Stimulated activated naive CD4-positive, alpha-beta T cell treated with Interleukin-2 at 50 U/mL for 16 hours (primary cell): ENCODE results near the gene CDK14.
"Not testable (repeated sequence)": the region's sequence is repeated elsewhere in the genome, so short reads cannot be mapped to it uniquely, and the experiment has no call there.

Experiments used
- DNase-seq: peaks from one replicate; lab custom pipeline; 2025; lab: John Stamatoyannopoulos, UW

The CDK14 gene

DNA sequence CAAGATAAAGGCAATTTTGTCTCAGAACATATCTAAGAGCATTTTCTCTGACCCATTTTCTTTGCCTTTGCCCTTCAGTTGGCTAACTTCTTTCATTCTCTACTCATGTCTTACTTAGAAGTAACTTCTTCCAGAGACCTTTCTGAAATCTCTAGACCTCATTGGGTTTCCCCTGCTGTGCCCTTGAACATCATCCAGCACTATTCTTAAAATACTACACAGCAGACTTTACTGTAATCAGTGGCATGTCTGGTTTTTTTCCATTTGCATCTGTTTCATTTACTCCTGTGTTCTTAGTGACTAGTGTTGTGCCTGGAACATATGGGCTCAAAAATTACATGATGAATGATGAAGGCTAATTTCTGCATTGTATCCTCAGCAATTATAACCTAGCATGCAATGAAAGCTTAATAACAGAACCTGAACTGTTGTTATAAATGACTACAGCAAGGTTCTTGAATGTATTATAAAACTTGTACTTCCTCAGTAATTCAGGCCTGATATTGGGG, 301.9 kb downstream of the CDK14 start:
- no peak for DNase-seq

DNA sequence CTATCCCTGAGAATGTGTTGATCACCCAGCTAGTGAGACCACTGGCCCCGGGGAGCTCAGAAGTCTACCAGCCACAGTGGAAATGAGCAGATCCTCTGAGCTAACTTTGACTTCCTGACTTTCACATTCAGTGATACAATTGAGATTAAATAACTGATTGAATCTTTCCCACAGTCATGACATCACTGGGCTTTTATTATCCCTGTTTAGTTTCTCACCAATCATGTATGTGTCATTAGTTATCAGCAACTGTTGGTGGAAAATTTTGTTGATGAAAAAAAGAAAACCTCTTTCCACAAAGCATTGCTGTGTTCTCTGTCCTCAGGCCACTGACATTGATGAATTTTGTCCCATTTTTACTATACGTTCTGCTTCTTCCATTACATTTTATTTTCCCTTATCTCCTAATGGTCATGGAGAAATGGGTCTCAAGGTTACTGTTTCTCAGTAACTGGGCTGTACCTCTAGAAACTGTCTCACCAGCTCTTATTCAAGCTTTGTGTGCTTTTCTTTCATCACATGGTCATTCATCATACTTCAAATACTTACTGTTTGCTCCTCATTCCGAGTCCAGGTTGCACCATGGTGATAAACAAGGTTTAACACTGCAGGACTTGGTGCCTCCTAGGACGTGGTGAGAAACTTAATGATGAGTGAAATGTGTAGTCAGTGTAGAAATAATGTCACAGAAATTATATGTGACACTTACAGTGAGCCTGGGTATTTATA, 304.7 kb downstream of the CDK14 start:
- no peak for DNase-seq

DNA sequence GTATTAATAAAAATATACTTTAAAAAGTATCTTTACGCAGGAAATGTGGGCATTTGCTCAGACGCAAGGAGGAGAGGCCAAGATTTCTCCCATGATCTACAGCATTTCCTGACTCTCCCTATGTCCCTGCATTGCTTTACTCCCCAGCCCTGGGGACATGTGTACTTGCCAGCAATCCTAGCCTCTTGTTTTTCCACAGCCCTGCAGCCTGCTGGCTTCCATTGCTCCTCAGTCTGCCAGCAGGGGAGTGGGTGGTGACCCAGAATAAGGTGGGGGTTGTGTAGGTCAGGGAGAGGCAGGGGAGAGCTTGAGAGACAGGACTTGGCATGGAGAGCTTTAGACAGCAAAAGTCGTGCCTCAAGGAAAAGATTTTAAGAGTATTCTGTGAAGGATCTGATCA, 307.7 kb downstream of the CDK14 start:
- DNase-seq = no peak

DNA sequence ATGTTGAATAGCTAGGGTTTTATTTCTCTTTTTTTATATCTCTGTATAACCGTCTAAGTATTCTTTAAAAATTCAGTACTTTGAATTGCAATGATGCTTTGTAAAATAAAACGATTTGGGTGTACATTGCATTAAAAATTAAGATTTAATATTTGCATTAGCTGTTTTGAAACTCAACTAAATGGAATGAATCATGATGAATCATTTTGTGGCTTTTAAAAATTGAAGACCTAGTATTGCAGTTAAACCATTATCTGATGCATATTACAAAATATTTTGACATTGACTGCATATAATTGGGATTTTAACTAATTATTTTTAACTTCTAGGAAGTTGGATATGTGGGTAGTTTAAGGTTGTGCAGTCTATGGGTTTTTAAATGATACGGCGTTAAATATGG, 314.0 kb downstream of the CDK14 start:
- no peak for DNase-seq

DNA sequence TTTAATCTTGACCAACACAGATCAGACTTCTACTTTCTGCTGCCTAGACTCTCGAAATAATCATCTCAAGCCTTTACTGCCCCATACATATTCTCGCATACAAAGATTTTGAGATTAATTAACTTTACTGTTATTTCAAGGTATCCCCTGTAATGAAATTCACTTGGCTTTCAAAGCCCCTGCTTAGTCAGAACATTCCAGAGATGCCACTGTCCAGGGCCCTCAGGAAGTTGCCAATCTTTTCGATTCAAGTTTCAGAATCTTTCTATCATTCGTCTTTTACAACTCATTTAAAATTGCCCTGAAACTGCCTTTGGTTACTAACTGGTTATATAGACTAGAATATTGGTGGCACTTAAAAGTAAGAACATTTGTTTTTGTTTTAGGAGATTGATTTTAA, 320.2 kb downstream of the CDK14 start:
- no peak for DNase-seq

DNA sequence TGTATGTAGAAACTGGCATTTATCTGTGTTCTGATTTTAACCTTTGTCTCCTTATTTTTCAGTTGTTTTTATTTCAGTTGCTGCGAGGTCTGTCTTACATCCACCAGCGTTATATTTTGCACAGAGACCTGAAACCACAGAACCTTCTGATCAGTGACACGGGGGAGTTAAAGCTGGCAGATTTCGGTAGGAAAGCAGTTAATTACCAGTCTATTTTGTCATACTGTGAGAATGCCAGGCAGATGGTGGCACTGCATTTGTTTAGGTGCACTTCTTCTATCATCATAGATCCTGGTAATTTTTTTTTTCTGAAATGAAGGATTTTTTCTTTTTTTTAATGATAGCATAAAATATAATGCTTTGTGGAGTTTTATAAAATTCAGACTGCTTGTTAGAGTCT, 321.4 kb downstream of the CDK14 start:
- DNase-seq = no peak

DNA sequence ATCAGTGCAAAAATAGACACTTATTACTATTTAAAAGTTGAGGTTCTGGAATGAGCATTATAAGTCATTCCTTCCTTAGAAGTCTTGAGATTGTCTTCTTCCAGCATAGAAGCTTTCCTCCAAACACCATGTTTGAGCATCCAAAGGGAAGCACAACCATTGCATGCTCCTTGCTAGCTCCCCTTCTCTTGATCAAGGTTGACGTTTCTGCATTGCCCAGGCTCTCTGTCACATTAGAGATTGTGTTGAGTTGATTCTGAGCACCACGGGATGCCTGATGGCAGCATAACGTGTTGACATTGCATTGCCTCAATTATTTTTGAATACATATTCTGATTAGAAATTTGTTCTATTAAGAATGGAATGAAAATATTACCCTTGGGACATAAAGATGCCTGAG, 322.2 kb downstream of the CDK14 start:
- no peak for DNase-seq

DNA sequence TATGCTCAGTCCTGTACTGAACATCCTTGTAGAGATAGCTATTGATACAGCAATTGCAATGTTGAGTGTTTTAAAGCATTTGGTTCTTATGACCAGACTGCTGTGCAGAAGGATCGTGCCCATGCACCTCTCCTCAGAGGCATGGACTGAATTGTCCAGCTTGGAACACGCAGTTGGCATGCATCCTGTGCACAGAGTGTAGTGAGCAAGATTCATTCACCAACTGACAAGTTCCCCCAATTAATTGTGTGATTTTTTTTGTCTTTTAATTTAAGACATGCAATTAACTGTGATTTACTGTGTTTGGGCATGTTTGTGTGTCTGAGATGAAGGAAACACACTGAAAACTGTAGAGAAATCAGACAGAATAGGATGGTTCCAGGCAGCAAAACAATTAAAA, 323.7 kb downstream of the CDK14 start:
- no peak for DNase-seq

DNA sequence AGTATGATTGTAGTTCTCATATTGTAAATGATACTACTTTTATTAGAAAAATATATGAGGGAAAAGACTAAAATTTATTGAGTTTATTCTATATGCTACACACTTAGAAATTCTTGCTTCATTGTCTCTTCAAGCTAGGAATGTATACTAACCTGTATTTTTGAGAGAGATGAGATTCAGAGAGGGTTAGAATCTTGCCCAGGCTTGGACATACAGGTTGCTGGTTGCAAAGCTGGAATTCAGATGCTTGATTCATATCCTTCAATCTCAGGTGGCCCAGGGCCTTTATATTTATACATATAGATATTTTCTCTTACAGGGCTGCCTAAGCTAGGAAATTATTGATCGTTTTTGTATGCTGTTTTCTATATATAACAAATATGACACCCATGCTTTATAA, 324.2 kb downstream of the CDK14 start:
- no peak for DNase-seq

DNA sequence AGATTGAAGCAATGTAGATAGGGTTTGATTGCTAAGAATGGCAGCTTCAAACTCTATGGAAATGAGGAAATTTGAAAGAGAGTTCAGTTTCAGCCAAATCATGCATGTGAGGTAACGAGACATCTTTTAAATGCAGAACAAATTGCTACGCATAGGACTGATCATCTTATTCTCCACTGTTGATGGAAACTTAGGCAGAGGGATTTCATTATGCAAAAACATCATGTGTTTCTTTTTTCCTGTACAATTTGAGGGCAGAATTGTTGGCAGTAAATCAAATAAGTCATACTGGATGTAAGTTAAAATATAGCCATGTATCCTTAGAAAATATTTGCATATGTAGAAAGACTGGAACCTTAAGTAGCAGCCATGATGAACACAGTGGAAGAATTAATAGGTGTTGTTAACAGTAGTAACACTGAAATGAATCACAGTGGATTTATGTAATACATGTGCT, 327.4 kb downstream of the CDK14 start:
- DNase-seq = no peak

DNA sequence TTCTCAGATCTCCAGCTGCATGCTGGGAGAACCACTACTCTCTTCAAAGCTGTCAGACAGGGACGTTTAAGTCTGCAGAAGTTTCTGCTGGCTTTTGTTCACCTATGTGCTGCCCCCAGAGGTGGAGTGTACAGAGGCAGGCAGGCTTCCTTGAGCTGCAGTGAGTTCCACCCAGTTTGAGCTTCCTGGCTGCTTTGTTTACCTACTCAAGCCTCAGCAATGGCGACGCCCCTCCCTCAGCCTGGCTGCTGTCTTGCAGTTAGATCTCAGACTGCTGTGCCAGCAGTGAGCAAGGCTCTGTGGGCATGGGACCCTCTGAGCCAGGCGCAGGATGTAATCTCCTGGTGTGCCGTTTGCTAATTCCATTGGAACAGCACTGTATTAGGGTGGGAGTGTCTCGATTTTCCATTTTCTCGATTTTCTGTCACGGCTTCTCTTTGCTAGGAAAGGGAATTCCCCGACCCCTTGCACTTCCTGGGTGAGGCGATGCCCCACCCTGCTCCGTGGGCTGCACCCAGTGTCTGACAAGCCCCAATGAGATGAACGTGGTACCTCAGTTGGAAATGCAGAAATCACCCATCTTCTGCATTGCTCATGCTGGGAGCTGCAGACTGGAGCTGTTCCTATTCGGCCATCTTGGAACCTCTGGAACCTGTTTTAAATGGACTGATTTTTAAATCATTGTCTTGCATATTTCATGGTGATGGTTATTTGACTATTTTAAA, 332.7 kb downstream of the CDK14 start:
- not testable (repeated sequence) for DNase-seq

DNA sequence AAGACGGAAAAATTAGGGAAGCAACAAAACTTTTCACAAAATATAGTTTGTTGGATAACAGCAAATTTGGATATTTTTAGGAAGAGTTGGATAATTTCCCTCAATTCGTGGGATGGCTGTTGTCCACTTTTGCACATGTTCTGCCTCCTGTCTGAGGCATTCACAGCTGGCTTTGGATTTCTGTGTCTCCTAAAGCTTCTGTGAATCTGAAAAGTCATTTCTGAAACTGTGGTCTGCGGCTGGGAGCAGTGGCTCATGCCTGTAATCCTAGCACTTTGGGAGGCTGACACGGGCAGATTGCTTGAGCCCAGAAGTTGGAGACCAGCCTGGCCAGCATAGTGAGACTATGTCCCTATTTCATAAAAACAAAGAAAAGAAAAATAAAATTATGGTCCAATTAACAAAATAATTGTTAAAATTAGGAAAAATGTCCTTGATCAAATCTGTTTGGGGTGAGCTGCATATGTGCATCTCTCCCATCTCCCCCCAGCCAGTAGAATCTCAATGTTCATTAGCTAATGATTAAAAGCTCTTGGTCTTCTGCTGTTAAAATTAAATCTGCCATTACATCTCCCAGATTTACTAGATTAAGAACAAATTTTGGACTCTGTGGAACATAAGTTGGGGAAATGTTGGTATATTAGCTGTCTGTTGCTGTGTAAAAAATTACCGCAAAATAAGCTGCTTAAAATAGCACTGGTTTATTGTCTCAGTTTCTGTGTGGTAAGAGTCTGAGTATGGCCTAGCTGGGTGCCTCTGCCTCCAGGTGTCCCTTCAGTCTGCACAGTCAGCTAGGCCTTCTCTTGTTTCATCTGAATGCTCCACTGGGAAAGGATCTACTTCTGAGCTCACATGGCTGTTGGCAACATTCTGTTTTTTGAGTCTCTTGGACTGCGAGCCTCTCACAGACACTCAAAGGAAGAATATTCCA, 336.1 kb downstream of the CDK14 start:
- no peak for DNase-seq

DNA sequence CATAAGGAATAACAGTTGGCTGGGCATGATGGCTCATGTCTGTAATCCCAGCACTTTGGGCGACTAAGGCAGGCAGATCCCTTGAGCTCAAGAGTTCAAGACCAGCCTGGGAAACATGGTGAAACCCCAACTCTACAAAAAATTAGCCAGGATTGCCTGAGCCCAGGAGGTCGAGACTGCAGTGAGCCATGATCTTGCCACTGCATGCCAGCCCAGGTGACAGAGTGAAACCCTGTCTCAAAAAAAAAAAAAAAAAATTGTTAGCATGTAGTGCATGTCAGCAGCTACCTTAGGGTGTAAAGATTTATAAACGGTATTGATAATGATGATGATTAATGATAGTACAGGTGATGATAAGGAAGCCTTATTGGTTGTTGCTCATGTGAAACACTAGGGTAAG, 336.9 kb downstream of the CDK14 start:
- DNase-seq = no peak

DNA sequence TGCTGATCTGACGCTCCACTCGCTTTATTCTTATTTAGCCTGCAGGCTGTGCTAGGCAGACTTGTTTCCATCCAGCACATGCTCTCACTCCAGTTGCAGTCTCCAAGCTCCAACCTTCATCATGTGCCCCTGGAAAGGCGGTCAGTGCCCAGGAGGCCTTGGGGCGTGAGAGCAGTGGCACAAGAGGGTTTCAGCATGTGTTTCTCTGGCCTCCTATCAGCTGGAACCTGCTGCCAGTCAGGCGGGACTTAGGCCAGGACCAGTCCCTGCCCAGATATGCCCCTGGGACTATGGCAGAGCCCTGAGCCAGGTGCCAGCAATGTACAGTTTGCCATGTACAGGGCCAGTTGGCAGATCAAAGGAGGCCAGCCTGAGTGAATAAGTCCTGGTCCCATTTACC, 337.9 kb downstream of the CDK14 start:
- DNase-seq = no peak

DNA sequence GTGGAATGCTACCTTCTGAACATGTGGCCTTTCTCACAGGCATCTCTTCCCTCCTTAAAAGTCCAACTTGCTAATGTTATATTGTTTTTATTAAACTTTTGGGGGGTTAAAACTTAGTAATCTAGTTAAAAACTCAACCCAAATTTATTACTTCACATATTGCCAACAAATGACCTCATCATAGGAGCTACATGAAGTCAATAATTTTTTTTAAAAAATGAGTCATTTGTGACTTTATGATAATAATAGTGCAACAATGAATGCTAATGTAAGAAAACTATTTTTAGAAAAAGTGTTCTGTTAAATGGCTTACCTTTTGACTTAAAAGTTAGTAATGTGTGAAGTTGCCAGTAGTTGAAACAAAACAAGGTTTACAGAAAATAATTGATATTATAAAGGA, 342.2 kb downstream of the CDK14 start:
- DNase-seq = no peak

DNA sequence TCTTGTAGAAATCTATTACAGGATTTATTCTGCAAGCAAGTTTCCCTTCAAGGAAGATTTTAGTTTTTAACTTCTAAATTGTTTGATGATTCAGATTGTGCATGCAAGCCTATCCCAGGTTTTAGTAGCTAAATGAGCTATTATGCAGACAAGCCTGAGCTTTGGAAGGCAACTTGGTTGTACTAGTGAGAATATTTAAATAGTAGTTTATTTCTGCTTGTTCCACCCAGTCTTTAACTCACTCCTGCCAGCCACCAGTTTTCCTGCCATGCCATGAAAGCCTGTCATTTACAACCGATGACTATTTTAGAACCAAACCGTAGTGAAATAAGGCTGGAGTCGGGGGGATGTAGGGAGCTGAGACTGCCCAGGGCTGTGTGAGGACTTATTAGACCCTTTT, 343.5 kb downstream of the CDK14 start:
- DNase-seq = no peak

DNA sequence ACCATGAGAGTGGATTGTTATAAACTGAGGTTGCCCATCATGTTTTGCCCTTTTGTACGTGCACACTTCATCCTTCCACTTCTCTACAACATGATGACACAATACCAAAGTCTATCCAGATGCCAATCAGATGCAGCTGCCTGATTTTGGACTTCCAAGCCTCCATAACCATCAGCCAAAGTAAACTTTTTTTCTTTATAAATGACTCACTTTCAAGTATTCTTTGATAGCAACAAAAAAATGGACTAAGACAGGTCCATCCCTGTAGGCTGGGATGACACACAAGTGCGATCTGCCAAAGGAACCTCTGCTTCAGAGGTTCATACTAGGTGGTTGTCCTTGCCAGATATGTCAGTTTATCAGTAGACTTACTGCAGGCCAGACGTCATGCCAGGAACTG, 347.9 kb downstream of the CDK14 start:
- no peak for DNase-seq

DNA sequence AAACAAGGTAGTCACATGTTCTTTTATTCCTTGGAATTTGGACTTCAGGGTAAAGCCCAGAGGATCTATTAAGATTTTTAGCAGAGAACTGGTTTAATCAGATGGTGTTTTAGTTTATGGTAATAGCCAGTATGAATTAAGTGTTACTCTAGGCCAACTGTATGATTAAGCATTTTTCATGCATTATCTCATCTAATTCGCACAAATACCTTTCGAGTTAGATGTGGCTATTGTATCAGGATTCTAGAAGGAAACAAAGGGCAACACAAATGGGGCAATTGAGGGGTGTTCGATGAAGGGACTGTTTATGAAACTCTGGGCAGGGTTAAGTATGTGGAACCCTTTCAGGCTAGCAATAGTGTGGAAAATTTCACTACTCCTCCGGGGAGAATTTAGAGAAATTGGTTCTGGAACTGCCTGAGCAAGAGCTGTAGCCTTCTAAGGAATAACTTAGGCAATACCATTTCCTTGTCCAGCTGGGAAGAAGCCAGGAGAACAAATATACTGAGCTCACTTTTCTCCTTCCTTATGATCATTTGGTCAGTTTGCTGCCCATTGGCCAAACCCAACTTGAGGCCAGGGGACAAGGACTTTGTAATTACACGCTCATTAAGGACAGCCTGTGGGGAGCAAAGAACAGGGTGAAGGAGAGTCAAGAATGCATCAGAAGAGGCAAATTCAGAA, 349.1 kb downstream of the CDK14 start:
- no peak for DNase-seq

DNA sequence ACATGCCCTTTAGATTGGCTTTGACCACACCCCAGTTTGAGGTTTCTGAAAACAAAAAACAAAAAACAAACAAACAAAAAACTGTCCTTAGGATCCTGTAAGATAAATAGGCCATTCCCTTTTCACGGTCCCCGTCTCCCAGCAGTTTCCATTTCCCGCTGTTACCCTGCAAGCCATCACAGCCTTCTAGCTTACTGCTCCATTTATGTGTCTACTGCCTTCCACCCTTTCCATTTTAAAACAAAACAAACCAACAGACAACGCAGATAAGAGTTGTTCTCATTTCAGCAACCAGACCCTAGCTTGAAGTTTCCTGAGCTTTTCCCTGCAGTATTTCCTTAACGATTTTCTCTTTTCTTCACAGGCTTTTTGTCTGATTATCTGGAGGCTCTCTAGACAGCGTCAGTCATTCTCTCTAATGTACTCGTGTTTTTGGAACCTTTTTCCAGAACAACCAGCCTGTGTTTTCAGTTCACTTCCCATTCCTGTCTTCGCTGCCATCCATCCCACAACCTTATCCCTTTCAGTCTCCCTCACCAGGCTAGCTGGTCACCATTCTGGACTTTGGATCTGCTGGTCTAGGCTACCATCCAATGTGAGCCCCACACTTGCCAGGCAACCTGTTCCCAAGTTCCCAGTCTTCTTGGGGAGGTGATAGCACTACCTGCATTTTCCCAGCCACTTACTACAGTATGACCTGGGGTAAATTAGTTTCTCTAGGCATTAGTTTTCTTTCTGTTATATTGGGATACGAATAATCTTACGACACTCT, 350.8 kb downstream of the CDK14 start:
- DNase-seq = no peak

DNA sequence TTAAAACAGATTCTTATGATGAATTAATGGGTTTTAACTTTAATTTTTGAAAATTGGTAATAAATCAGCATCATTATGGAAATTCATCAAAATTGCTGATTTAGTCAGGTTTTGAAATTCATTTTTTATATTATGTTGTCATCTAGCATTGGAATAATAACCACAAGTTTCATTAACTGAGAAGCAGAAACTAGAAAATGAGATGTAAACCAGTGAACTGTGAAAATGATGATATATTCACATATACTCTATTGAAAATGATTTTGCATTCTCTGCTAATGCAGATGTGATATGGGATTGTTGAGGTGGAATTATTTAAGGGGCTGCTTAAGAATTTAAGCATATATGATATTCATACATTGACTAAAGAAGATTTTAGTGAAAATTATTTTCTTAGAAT, 352.0 kb downstream of the CDK14 start:
- no peak for DNase-seq

DNA sequence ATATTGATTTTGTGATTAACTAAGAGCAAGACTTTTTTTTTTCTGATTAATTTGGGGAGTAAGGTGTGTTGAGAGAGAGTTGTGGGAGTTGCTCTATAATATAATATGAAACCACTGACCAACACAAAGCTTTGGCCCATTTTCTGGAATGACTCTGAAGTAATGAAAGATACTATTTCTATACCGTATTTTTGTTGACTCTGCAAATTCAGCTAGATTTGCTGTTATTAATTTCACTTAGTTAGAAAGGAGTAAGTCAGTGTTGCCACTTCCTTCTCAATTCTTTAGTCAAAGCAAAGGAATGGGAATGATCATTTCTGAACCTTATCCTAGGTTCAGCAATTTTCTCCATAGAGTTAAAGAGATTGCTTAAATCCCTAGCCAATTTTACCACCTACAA, 355.1 kb downstream of the CDK14 start:
- DNase-seq = no peak
